ENCODE results near the gene PCDHGB4. TPM values are rescaled to one million over a fixed set of nuclear protein-coding genes. Genes with fewer than 3 reads are reported as not detected.
"Not testable (repeated sequence)": the region's sequence is repeated elsewhere in the genome, so short reads cannot be mapped to it uniquely, and the experiment has no call there.

Gene PCDHGB4
- total RNA-seq (10 to 100 TPM; 11.3 to 13.3 TPM), polyA plus RNA-seq (ENCODE audit: insufficient read depth, low read depth, low replicate concordance) (1.0 TPM)
- long read RNA-seq, donor 1, full-length matches to known transcripts = 4 of 4 reads
- long read RNA-seq, donor 1, partial matches to known transcripts = 0 of 4 reads
- long read RNA-seq, donor 1, other reads (novel, unspliced or antisense) = 0 of 4 reads
- long read RNA-seq, donor 2 = 0 reads

GRCh38 chr5:141387557-141388311 is at the start of gene PCDHGB4:
TSS of gene PCDHGB4 (plus strand) at chr5:141387698. CDS start at chr5:141387885, 187 bp downstream.
- H3K9me3 ChIP-seq; H3K27ac ChIP-seq; H3K27me3 ChIP-seq; H3K36me3 ChIP-seq (ENCODE audit: low read depth, missing control alignments); intact Hi-C loops (cut with DNase I; ENCODE audit: low total_unique reads); H3K4me1 ChIP-seq: not testable (repeated sequence)
- 9 to 16% methylated on average over 18 to 19 of the region's 40 CpGs for WGBS, 2 donors
- peak within 1 kb of the TSS in 1 of 2 donors; percentile 11 for H3K4me3 ChIP-seq
- TF ChIP-seq, protein P1, sequence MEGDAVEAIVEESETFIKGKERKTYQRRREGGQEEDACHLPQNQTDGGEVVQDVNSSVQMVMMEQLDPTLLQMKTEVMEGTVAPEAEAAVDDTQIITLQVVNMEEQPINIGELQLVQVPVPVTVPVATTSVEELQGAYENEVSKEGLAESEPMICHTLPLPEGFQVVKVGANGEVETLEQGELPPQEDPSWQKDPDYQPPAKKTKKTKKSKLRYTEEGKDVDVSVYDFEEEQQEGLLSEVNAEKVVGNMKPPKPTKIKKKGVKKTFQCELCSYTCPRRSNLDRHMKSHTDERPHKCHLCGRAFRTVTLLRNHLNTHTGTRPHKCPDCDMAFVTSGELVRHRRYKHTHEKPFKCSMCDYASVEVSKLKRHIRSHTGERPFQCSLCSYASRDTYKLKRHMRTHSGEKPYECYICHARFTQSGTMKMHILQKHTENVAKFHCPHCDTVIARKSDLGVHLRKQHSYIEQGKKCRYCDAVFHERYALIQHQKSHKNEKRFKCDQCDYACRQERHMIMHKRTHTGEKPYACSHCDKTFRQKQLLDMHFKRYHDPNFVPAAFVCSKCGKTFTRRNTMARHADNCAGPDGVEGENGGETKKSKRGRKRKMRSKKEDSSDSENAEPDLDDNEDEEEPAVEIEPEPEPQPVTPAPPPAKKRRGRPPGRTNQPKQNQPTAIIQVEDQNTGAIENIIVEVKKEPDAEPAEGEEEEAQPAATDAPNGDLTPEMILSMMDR (IDR thresholded peaks at IDR 0.05) = peak in 2 of 3 experiments; percentile 53 to 59
- peak; percentile 63 for DNase-seq

- WGBS, 2 donors = 7 to 9% methylated on average over 26 to 27 of the region's 27 CpGs
- Histone ChIP-seq H3K27me3 (no peaks in the 10 kb centered on the region), H3K4me1 (no peaks in the 10 kb centered on the region), H3K9me3 (no peaks in the 10 kb centered on the region), H3K36me3 (ENCODE audit: low read depth, missing control alignments) (no peaks in the 10 kb centered on the region), H3K27ac (peak within 1 kb of the TSS in 1 of 2 donors; percentile 14), H3K4me3 (peak within 1 kb of the TSS in 1 of 2 donors; percentile 46)
- intact Hi-C loops (cut with DNase I; ENCODE audit: low total_unique reads) = no loop called here
- TF ChIP-seq, protein P1 (IDR thresholded peaks at IDR 0.05) = peak; percentile 58 to 62 (median 59)
- TF ChIP-seq POLR2A (IDR thresholded peaks at IDR 0.05) = no peak
- peak; percentile 80 for DNase-seq
These were observed 48.8 kb upstream of the PCDHGB4 start, which contains the start of gene PCDHGA2 for GRCh38 chr5:141338538-141339306. TSS of gene PCDHGA2 (plus strand) at chr5:141338760.

DNA sequence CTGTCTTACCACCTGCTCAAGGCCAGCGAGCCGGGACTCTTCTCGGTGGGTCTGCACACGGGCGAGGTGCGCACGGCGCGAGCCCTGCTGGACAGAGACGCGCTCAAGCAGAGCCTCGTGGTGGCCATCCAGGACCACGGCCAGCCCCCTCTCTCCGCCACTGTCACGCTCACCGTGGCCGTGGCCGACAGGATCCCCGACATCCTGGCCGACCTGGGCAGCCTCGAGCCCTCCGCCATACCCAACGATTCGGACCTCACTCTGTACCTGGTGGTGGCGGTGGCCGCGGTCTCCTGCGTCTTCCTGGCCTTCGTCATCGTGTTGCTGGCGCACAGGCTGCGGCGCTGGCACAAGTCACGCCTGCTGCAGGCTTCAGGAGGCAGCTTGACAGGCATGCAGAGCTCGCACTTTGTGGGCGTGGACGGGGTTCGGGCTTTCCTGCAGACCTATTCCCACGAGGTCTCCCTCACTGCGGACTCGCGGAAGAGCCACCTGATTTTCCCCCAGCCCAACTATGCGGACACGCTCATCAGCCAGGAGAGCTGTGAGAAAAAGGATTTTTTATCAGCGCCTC is 46.6 kb upstream of the PCDHGB4 start:
- H3K27me3 ChIP-seq; H3K27ac ChIP-seq; H3K4me1 ChIP-seq; DNase-seq; H3K36me3 ChIP-seq (ENCODE audit: low read depth, missing control alignments); intact Hi-C loops (cut with DNase I; ENCODE audit: low total_unique reads); H3K4me3 ChIP-seq; H3K9me3 ChIP-seq: not testable (repeated sequence)
- WGBS, 2 donors = 38 to 43% methylated on average over 11 to 27 of the region's 45 CpGs

- no peaks in the 10 kb centered on the region for H3K36me3 ChIP-seq (ENCODE audit: low read depth, missing control alignments)
- no peaks in the 10 kb centered on the region for H3K9me3 ChIP-seq
- H3K27ac ChIP-seq = no peak overlapping the region
- TF ChIP-seq, protein P1 (IDR thresholded peaks at IDR 0.05) = no peak
- TF ChIP-seq POLR2A (IDR thresholded peaks at IDR 0.05) = no peak
- DNase-seq = no peak
- intact Hi-C loops (cut with DNase I; ENCODE audit: low total_unique reads) = no loop called here
- no peak overlapping the region for H3K4me3 ChIP-seq
- H3K4me1 ChIP-seq = no peaks in the 10 kb centered on the region
- no peaks in the 10 kb centered on the region for H3K27me3 ChIP-seq
- 18 to 19% methylated on average over 1 of the region's 1 CpG for WGBS, 2 donors
These were observed 44.7 kb upstream of the PCDHGB4 start for GRCh38 chr5:141342773-141343172.
